ENCODE results near the gene CH25H.

DNA sequence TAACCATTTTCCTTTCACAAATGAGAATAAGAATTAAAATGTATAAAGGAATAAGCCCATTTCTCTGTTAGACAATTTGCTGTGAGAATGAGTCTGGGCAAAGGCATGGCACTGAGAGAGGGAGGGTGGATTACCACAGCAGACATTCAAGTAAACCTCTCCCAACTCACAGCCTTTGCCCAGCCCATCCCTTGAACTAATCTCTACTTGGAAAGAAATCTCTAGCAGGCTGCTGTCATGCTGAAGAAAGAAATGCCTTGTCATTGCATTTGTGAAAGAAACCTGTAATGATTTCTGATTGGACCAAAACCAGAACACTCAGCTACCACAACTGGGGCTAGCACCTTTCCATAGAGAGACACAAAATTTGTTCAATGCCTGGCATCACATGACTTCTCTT is 39.2 kb downstream of the CH25H start:
- TF ChIP-seq CTCF (IDR thresholded peaks at IDR 0.05) (no peak), POLR2A (IDR thresholded peaks at IDR 0.05) (no peak), EP300 (IDR thresholded peaks at IDR 0.05) (no peak)
